CD14-positive monocyte (primary cell): ENCODE data around the gene SNX19. TPM values are rescaled to one million over a fixed set of nuclear protein-coding genes. Genes with fewer than 3 reads are reported as not detected.

Experiments used
- DNase-seq, 3 donors: peaks; one replicate each; pipeline ENCODE4 v3.0.0-alpha.2; 2011 to 2022
- H2AFZ ChIP-seq: 2 replicates; pipeline ENCODE4 v1.6.0; 2012; ENCODE audit warnings: mild to moderate bottlenecking, low read depth, low read length, inconsistent platforms; ENCODE audit not compliant: insufficient read depth, poor library complexity, severe bottlenecking
- H3K27ac ChIP-seq, 2 donors: 1 replicate in 1 of 2; 2 replicates in 1 of 2; pipeline ENCODE4 v1.5.1; 2012 to 2013; ENCODE audit warnings: low read length in 2 of 2, control low read depth in 1 of 2, inconsistent platforms in 1 of 2, low read depth in 1 of 2, mild to moderate bottlenecking in 1 of 2
- H3K27me3 ChIP-seq, 2 donors: one replicate each; pipeline versions ENCODE4 v1.6.0 to v1.6.1; 2011 to 2013; ENCODE audit warnings: low read length in 2 of 2; ENCODE audit not compliant: control insufficient read depth in 2 of 2, insufficient read depth in 2 of 2
- H3K36me3 ChIP-seq, 2 donors: replicated peaks in 1 of 2; 1 replicate in 1 of 2; 2 replicates in 1 of 2; pipeline versions ENCODE4 v1.5.1 to v1.6.1; 2012 to 2013; ENCODE audit warnings: low read length in 2 of 2, control low read depth in 1 of 2, inconsistent platforms in 1 of 2, mild to moderate bottlenecking in 1 of 2; ENCODE audit not compliant: insufficient read depth in 2 of 2, control insufficient read depth in 1 of 2
- H3K4me1 ChIP-seq, 2 donors: 1 replicate in 1 of 2; 2 replicates in 1 of 2; pipeline versions ENCODE4 v1.5.1 to v1.6.1; 2012 to 2013; ENCODE audit warnings: low read length in 2 of 2, control low read depth in 1 of 2, inconsistent platforms in 1 of 2, mild to moderate bottlenecking in 1 of 2, moderate library complexity in 1 of 2; ENCODE audit not compliant: insufficient read depth in 2 of 2, control insufficient read depth in 1 of 2
- H3K4me2 ChIP-seq: replicated peaks from 2 replicates; pipeline ENCODE3; 2012; ENCODE audit warnings: low read length, moderate library complexity, mild to moderate bottlenecking; ENCODE audit not compliant: poor library complexity, severe bottlenecking; ENCODE audit errors: extremely low read depth
- H3K4me3 ChIP-seq, 3 experiments: fragments of 200-600 bp in 1 of 3; sonication (generic) in 1 of 3; replicated peaks in 1 of 3; 1 replicate in 2 of 3; 2 replicates in 1 of 3; pipeline ENCODE4 v1.5.1; 2011 to 2013; ENCODE audit warnings: low read length in 3 of 3, mild to moderate bottlenecking in 3 of 3, control low read depth in 2 of 3, low read depth in 2 of 3, inconsistent platforms in 1 of 3, moderate library complexity in 1 of 3
- H3K79me2 ChIP-seq: 2 replicates; pipeline ENCODE4 v1.6.0; 2012; ENCODE audit warnings: mild to moderate bottlenecking, control low read depth, inconsistent platforms, low read length, moderate library complexity; ENCODE audit not compliant: insufficient read depth
- H3K9ac ChIP-seq: 2 replicates; pipeline ENCODE4 v1.6.0; 2017; ENCODE audit warnings: low read length, mild to moderate bottlenecking; ENCODE audit not compliant: insufficient read depth, poor library complexity, severe bottlenecking
- H3K9me3 ChIP-seq, 2 donors: replicated peaks in 1 of 2; 1 replicate in 1 of 2; 2 replicates in 1 of 2; pipeline versions ENCODE4 v1.5.1 to v1.6.1; 2012 to 2013; ENCODE audit warnings: low read length in 2 of 2, control low read depth in 1 of 2; ENCODE audit not compliant: control insufficient read depth in 1 of 2, insufficient read depth in 1 of 2
- H4K20me1 ChIP-seq: 2 replicates; pipeline ENCODE4 v1.6.0; 2012; ENCODE audit warnings: mild to moderate bottlenecking, low read length, control low read depth, moderate library complexity; ENCODE audit not compliant: insufficient read depth
- H3K27ac Mint-ChIP-seq, 7 donors: one replicate each; pipeline ENCODE4 v1.8.0; 2020; ENCODE audit warnings: mild to moderate bottlenecking in 7 of 7, mixed read lengths in 7 of 7, moderate library complexity in 6 of 7, inconsistent platforms in 2 of 7
- H3K27me3 Mint-ChIP-seq, 3 donors: one replicate each; pipeline ENCODE4 v1.8.0; 2021 to 2022; ENCODE audit warnings: low read depth in 3 of 3, mild to moderate bottlenecking in 3 of 3, mixed read lengths in 3 of 3, moderate library complexity in 3 of 3, inconsistent platforms in 1 of 3
- H3K36me3 Mint-ChIP-seq, 2 donors: one replicate each; pipeline ENCODE4 v1.8.0; 2020; ENCODE audit warnings: mixed read lengths in 2 of 2, inconsistent platforms in 1 of 2, mild to moderate bottlenecking in 1 of 2
- H3K4me1 Mint-ChIP-seq: one replicate; pipeline ENCODE4 v1.8.0; 2020; ENCODE audit warnings: mild to moderate bottlenecking, mixed read lengths
- H3K4me3 Mint-ChIP-seq, 2 donors: one replicate each; pipeline ENCODE4 v1.8.0; 2020; ENCODE audit warnings: mild to moderate bottlenecking in 2 of 2, mixed read lengths in 2 of 2, moderate library complexity in 1 of 2
- H3K9me3 Mint-ChIP-seq, 7 donors: one replicate each; pipeline ENCODE4 v1.8.0; 2020 to 2022; ENCODE audit warnings: mixed read lengths in 7 of 7, mild to moderate bottlenecking in 6 of 7, moderate library complexity in 6 of 7, inconsistent platforms in 2 of 7
- WGBS: methylation state at CpG from one replicate; pipeline ENCODE4 v1.1.5; 2013; ENCODE audit warnings: missing lambda C conversion rate; ENCODE audit not compliant: insufficient coverage; 5-methylcytosine and 5-hydroxymethylcytosine counted together
- intact Hi-C, 2 donors: fragments of 100-400 bp; cut with micrococcal nuclease; formaldehyde crosslinking; loops; one replicate each; pipeline versions ENCODE4 v1.15.0 to v1.15.1; 2023
- polyA plus RNA-seq, 3 donors: library from polyadenylated mRNA; depleted of rRNA in 1 of 3; unstranded in 2 of 3; stranded (reverse) in 1 of 3; fragments of 300-500 nt in 2 of 3; fragments of >200 nt in 1 of 3; fragmentation: Illumina TruSeq in 2 of 3; gene quantifications; 1 replicate in 2 of 3; 2 replicates in 1 of 3; pipeline ENCODE4 v1.2.3, GENCODE V29; 2012 to 2021
- TF ChIP-seq, protein P1 (sequence below): fragments of 200-600 bp; IDR thresholded peaks from one replicate; pipeline ENCODE4 v1.8.0; 2022; ENCODE audit warnings: antibody characterized with exemption, mild to moderate bottlenecking

Gene SNX19
- polyA plus RNA-seq, 3 donors: 13.6 to 23.3 (median 17.6) TPM

DNA sequence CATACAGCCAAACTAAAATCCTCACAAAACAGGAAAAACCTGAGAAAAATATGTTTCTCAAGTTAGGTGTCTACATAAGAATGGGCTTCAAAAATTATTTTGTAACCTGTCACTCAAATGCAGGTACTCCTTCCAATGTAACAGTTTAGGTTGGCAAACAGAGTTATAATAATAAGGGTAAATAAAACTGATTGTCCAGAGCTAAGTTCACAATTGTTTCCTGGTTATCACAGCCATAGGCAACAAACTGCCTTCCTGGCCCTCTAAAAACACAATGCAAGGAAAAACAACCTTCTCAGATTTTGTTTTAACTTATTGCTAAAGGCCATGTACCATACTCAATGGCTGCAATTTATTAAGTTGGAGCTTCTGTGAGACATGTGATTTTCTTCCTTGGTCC is 36.4 kb downstream of the SNX19 start:
- peaks cover 92 to 97% of the 10 kb centered on the region in 2 donors for H3K36me3 Mint-ChIP-seq
- H3K27me3 ChIP-seq: no peaks in the 10 kb centered on the region
- no peak for DNase-seq
- no peaks in the 10 kb centered on the region for H3K27me3 Mint-ChIP-seq
- H3K4me2 ChIP-seq: no peak overlapping the region
- no peaks in the 10 kb centered on the region for H3K4me1 Mint-ChIP-seq
- no peak overlapping the region for H3K4me3 Mint-ChIP-seq
- no peaks in the 10 kb centered on the region for H3K9me3 ChIP-seq
- no peak overlapping the region for H3K27ac ChIP-seq
- no peaks in the 10 kb centered on the region for H4K20me1 ChIP-seq
- H3K27ac Mint-ChIP-seq: no peak overlapping the region
- no peaks in the 10 kb centered on the region for H3K4me1 ChIP-seq
- no peak overlapping the region for H3K9ac ChIP-seq
- H3K4me3 ChIP-seq: no peak overlapping the region
- peaks cover 86 to 97% of the 10 kb centered on the region in 2 donors for H3K36me3 ChIP-seq
- no peaks in the 10 kb centered on the region for H3K9me3 Mint-ChIP-seq
- no peaks in the 10 kb centered on the region for H3K79me2 ChIP-seq
- H2AFZ ChIP-seq: no peak overlapping the region
- intact Hi-C loops: no loop called here
- TF ChIP-seq, protein P1, sequence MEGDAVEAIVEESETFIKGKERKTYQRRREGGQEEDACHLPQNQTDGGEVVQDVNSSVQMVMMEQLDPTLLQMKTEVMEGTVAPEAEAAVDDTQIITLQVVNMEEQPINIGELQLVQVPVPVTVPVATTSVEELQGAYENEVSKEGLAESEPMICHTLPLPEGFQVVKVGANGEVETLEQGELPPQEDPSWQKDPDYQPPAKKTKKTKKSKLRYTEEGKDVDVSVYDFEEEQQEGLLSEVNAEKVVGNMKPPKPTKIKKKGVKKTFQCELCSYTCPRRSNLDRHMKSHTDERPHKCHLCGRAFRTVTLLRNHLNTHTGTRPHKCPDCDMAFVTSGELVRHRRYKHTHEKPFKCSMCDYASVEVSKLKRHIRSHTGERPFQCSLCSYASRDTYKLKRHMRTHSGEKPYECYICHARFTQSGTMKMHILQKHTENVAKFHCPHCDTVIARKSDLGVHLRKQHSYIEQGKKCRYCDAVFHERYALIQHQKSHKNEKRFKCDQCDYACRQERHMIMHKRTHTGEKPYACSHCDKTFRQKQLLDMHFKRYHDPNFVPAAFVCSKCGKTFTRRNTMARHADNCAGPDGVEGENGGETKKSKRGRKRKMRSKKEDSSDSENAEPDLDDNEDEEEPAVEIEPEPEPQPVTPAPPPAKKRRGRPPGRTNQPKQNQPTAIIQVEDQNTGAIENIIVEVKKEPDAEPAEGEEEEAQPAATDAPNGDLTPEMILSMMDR: no peak

DNA sequence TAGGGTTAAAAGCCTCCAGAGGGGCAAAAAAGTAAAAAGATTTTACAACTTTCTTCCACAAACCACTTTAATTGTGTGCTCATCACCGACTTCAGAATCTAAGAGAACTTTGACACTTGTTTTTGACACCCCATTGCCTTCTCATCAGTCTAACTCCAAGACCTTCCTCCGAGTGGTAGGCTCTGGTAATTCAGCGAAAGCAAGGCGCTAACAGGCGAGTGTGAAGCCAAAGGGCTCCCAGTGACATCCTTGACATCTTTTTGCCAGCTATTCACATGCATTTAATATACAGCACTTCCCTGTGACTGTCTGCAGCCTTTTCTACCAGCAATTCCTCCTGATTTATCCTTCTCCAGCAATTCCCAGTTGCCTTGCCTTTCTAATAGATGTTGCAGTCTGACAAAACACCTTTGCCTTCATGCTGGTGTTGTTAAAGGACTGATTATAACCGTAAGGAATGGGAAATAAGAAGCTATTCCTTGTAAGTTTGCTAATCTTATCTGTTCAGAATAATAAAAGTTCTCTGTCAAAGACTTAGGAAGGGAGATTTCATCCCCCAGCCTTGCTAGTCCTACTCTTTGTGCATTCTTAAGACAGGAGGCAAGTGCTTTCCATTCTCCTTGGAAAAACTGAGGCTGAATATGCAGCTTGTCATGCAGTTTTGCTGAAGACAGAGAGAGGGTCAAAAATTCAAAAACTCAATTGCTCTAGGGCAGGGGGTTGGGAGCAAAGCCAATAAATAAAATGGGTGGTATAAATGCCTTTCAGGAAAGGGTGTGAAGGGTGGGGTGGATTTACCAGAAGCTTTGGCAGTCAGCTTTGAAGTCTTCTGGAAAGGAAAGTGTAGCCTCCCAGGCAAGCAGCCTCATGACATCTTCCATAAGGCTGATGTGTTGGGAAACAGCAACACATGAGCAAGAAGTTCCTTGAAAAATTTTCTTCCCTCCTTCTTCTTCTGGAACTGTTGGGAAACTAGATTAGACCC is 39.1 kb downstream of the SNX19 start:
- DNase-seq: no peak
- H4K20me1 ChIP-seq: no peaks in the 10 kb centered on the region
- H3K79me2 ChIP-seq: no peaks in the 10 kb centered on the region
- H3K4me1 Mint-ChIP-seq: no peaks in the 10 kb centered on the region
- intact Hi-C loops: no loop called here
- no peak overlapping the region for H2AFZ ChIP-seq
- no peaks in the 10 kb centered on the region for H3K9me3 ChIP-seq
- no peak overlapping the region for H3K4me3 Mint-ChIP-seq
- H3K36me3 ChIP-seq: peaks cover 85 to 99% of the 10 kb centered on the region in 2 donors
- no peaks in the 10 kb centered on the region for H3K4me1 ChIP-seq
- TF ChIP-seq, protein P1: no peak
- no peak overlapping the region for H3K4me3 ChIP-seq
- H3K27ac Mint-ChIP-seq: no peak overlapping the region
- no peaks in the 10 kb centered on the region for H3K27me3 Mint-ChIP-seq
- 97% methylated on average over 5 of the region's 6 CpGs for WGBS
- no peaks in the 10 kb centered on the region for H3K27me3 ChIP-seq
- no peak overlapping the region for H3K27ac ChIP-seq
- no peak overlapping the region for H3K4me2 ChIP-seq
- H3K9ac ChIP-seq: no peak overlapping the region
- no peaks in the 10 kb centered on the region for H3K9me3 Mint-ChIP-seq
- H3K36me3 Mint-ChIP-seq: peaks cover 91 to 95% of the 10 kb centered on the region in 2 donors
